Neural cell (in vitro differentiated cells): ENCODE data around the gene CAPRIN1.

Source experiments
- EP300 ChIP-seq: fragments of 450-650 bp; conservative IDR thresholded peaks from 2 replicates; pipeline ENCODE4 v1.6.1; 2014; ENCODE audit warnings: antibody characterized with exemption, mild to moderate bottlenecking, moderate library complexity; ENCODE audit not compliant: poor library complexity, severe bottlenecking
- EZH2 ChIP-seq: fragments of 200-600, 300-800 bp; shearing (Covaris generic), sonication (generic); IDR thresholded peaks from 2 replicates; pipeline ENCODE4 v1.6.1; 2014; ENCODE audit warnings: antibody characterized with exemption, low read length, borderline replicate concordance, mild to moderate bottlenecking; ENCODE audit not compliant: insufficient read depth, poor library complexity, severe bottlenecking
- MXI1 ChIP-seq: fragments of 450-650 bp; conservative IDR thresholded peaks from 2 replicates; pipeline ENCODE4 v1.6.1; 2014; ENCODE audit warnings: antibody characterized with exemption, mild to moderate bottlenecking; ENCODE audit not compliant: poor library complexity, severe bottlenecking
- POLR2AphosphoS5 ChIP-seq: IDR thresholded peaks from 2 replicates; pipeline ENCODE4 v1.6.1; 2012
- TAF1 ChIP-seq: IDR thresholded peaks from 2 replicates; pipeline ENCODE4 v1.6.1; 2012; ENCODE audit warnings: low read depth
- TF ChIP-seq, protein P1 (sequence below): fragments of 450-650 bp; IDR thresholded peaks from 2 replicates; pipeline ENCODE4 v1.5.1; 2014; ENCODE audit warnings: antibody characterized with exemption, mild to moderate bottlenecking, moderate library complexity; ENCODE audit not compliant: poor library complexity, severe bottlenecking
- TF ChIP-seq, protein P2 (sequence below): IDR thresholded peaks from 2 replicates; pipeline ENCODE4 v1.6.1; 2012; ENCODE audit warnings: borderline replicate concordance

DNA sequence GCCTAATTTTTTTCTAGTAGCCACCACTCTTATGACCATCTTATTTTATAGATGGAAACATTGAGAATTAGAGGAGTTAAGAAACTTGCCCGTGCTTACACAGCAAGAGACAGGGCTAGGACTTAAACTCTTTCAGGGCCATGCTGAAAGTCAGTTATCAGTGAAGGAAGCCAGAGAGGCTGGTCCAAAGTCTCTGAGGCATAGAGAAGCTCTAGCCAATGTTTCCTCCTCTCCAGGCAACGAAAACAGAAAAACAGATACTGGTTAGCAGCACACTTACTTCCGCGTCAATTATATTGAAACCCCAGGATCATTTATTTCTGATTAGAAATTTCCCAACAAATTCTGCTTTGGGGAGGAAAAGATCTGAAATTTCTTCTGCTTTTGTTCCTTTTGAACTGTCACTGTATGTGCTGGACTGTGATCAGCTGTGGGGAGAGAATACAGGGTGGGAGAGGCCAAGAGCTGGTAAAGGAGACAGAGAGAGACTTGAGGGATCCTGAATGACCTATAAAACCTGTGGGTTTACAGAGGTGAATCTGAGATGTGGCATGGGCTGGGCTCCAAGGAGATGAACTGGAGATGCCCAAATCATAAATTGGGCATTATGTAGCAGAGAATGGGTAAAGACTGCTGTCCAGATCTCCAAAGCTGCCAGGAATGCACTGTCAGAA is 37.5 kb upstream of the CAPRIN1 start:
- no peak for TF ChIP-seq TAF1
- TF ChIP-seq, protein P1, sequence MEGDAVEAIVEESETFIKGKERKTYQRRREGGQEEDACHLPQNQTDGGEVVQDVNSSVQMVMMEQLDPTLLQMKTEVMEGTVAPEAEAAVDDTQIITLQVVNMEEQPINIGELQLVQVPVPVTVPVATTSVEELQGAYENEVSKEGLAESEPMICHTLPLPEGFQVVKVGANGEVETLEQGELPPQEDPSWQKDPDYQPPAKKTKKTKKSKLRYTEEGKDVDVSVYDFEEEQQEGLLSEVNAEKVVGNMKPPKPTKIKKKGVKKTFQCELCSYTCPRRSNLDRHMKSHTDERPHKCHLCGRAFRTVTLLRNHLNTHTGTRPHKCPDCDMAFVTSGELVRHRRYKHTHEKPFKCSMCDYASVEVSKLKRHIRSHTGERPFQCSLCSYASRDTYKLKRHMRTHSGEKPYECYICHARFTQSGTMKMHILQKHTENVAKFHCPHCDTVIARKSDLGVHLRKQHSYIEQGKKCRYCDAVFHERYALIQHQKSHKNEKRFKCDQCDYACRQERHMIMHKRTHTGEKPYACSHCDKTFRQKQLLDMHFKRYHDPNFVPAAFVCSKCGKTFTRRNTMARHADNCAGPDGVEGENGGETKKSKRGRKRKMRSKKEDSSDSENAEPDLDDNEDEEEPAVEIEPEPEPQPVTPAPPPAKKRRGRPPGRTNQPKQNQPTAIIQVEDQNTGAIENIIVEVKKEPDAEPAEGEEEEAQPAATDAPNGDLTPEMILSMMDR: no peak
- TF ChIP-seq, protein P2, sequence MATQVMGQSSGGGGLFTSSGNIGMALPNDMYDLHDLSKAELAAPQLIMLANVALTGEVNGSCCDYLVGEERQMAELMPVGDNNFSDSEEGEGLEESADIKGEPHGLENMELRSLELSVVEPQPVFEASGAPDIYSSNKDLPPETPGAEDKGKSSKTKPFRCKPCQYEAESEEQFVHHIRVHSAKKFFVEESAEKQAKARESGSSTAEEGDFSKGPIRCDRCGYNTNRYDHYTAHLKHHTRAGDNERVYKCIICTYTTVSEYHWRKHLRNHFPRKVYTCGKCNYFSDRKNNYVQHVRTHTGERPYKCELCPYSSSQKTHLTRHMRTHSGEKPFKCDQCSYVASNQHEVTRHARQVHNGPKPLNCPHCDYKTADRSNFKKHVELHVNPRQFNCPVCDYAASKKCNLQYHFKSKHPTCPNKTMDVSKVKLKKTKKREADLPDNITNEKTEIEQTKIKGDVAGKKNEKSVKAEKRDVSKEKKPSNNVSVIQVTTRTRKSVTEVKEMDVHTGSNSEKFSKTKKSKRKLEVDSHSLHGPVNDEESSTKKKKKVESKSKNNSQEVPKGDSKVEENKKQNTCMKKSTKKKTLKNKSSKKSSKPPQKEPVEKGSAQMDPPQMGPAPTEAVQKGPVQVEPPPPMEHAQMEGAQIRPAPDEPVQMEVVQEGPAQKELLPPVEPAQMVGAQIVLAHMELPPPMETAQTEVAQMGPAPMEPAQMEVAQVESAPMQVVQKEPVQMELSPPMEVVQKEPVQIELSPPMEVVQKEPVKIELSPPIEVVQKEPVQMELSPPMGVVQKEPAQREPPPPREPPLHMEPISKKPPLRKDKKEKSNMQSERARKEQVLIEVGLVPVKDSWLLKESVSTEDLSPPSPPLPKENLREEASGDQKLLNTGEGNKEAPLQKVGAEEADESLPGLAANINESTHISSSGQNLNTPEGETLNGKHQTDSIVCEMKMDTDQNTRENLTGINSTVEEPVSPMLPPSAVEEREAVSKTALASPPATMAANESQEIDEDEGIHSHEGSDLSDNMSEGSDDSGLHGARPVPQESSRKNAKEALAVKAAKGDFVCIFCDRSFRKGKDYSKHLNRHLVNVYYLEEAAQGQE: no peak
- TF ChIP-seq POLR2AphosphoS5: no peak
- no peak for TF ChIP-seq MXI1
- TF ChIP-seq EP300: no peak
- no peak for TF ChIP-seq EZH2
